Gastroesophageal sphincter (tissue), 4 donors: ENCODE results near the gene TMPRSS11A. TPM values are rescaled to one million over a fixed set of nuclear protein-coding genes. Genes with fewer than 3 reads are reported as not detected.

ENCODE experiments used
- ATAC-seq: fragments of 150-250 bp; one replicate; pipeline ENCODE4 v1.9.1; 2016; ENCODE audit warnings: mild to moderate bottlenecking, moderate library complexity
- H3K27ac ChIP-seq, 4 donors: fragments of 200-600 bp; sonication (generic) in 3 of 4; 1 replicate in 3 of 4; 2 replicates in 1 of 4; pipeline ENCODE4 v1.5.1; 2016 to 2019
- H3K27me3 ChIP-seq: fragments of 200-600 bp; sonication (generic); one replicate; pipeline ENCODE4 v1.5.1; 2019
- H3K36me3 ChIP-seq, 2 donors: fragments of 200-600 bp; sonication (generic); one replicate each; pipeline ENCODE4 v1.5.1; 2019; ENCODE audit warnings: control low read depth in 1 of 2
- H3K4me1 ChIP-seq, 3 donors: fragments of 200-600 bp; sonication (generic); 1 replicate in 2 of 3; 2 replicates in 1 of 3; pipeline ENCODE4 v1.5.1; 2016 to 2019; ENCODE audit warnings: control low read depth in 2 of 3
- H3K4me3 ChIP-seq, 2 donors: fragments of 200-600 bp; sonication (generic); one replicate each; pipeline ENCODE4 v1.5.1; 2019; ENCODE audit warnings: mild to moderate bottlenecking in 1 of 2, moderate library complexity in 1 of 2
- H3K9me3 ChIP-seq, 3 donors: fragments of 200-600 bp; sonication (generic); one replicate each; pipeline ENCODE4 v1.5.1; 2017 to 2019; ENCODE audit warnings: control low read depth in 2 of 3
- CTCF ChIP-seq, 4 experiments: fragments of 200-600 bp in 2 of 4; fragments of 450-650 bp in 2 of 4; sonication (generic) in 1 of 4; IDR thresholded peaks; one replicate each; pipeline ENCODE4 v1.5.1; 2017 to 2019; ENCODE audit warnings: antibody characterized with exemption in 4 of 4, mild to moderate bottlenecking in 2 of 4, moderate library complexity in 2 of 4
- EP300 ChIP-seq: sonication (generic); formaldehyde crosslinking; IDR thresholded peaks from one replicate; pipeline ENCODE4 v1.6.1; 2017; ENCODE audit warnings: antibody characterized with exemption, mild to moderate bottlenecking
- POLR2A ChIP-seq, 2 donors: fragments of 450-650 bp; IDR thresholded peaks; one replicate each; pipeline ENCODE4 v1.6.1; 2017; ENCODE audit warnings: antibody characterized with exemption in 2 of 2, mild to moderate bottlenecking in 2 of 2, moderate library complexity in 1 of 2
- POLR2AphosphoS5 ChIP-seq: sonication (generic); formaldehyde crosslinking; IDR thresholded peaks from one replicate; pipeline ENCODE4 v1.6.1; 2017; ENCODE audit warnings: antibody characterized with exemption
- WGBS, 2 donors: methylation state at CpG; one replicate each; pipeline ENCODE4 v1.1.5; 2018; ENCODE audit warnings: low coverage in 1 of 2; 5-methylcytosine and 5-hydroxymethylcytosine counted together
- small RNA-seq, 4 donors: library from RNA; depleted of rRNA; stranded (forward); fragments of <200 nt; gene quantifications; one replicate each; pipeline ENCODE3, GENCODE V24; 2016
- total RNA-seq, 4 donors: library from RNA; depleted of rRNA; stranded (reverse); fragments of >200 nt; gene quantifications; one replicate each; pipeline ENCODE4 v1.1.0, GENCODE V29; 2016

TMPRSS11A gene
- total RNA-seq, 4 donors from 2014 or later: 0.13 to 8.5 (median 0.78) TPM; not detected in 1

GRCh38 chr4:67873116-67873515, 90.2 kb downstream of the TMPRSS11A start:
- 33 to 67% methylated on average over 1 of the region's 1 CpG for WGBS, 2 donors
- Histone ChIP-seq H3K4me1 (no peaks in the 10 kb centered on the region), H3K4me3 (no peak overlapping the region), H3K9me3 (no peaks in the 10 kb centered on the region), H3K27me3 (no peaks in the 10 kb centered on the region), H3K27ac (no peak overlapping the region), H3K36me3 (no peaks in the 10 kb centered on the region)
- TF ChIP-seq POLR2A (IDR thresholded peaks at IDR 0.05) (no peak), EP300 (no peak), CTCF (IDR thresholded peaks at IDR 0.05) (no peak), POLR2AphosphoS5 (no peak)
- ATAC-seq: no peak

GRCh38 chr4:67871867-67872266, 91.4 kb downstream of the TMPRSS11A start:
- no peak for TF ChIP-seq POLR2A (IDR thresholded peaks at IDR 0.05)
- peak in 1 of 4 experiments; percentile 10 for TF ChIP-seq CTCF (IDR thresholded peaks at IDR 0.05)
- no peak for TF ChIP-seq POLR2AphosphoS5
- TF ChIP-seq EP300: no peak
- no peak for ATAC-seq
- no peaks in the 10 kb centered on the region for H3K36me3 ChIP-seq
- no peak overlapping the region for H3K27ac ChIP-seq
- no peaks in the 10 kb centered on the region for H3K9me3 ChIP-seq
- H3K4me3 ChIP-seq: no peak overlapping the region
- no peaks in the 10 kb centered on the region for H3K4me1 ChIP-seq
- no peaks in the 10 kb centered on the region for H3K27me3 ChIP-seq

- ATAC-seq: no peak
- WGBS, 2 donors: 80 to 87% methylated on average over 4 of the region's 4 CpGs
- no peak for TF ChIP-seq CTCF (IDR thresholded peaks at IDR 0.05)
- no peak for TF ChIP-seq EP300
- no peak for TF ChIP-seq POLR2AphosphoS5
- no peak for TF ChIP-seq POLR2A (IDR thresholded peaks at IDR 0.05)
Observed at GRCh38 chr4:67869580-67870190, 93.6 kb downstream of the TMPRSS11A start.

GRCh38 chr4:67861513-67861912, 101.8 kb downstream of the TMPRSS11A start:
- H3K9me3 ChIP-seq: peaks cover 0 to 5% (median 0%) of the 10 kb centered on the region in 3 donors
- H3K27me3 ChIP-seq: no peaks in the 10 kb centered on the region
- no peaks in the 10 kb centered on the region for H3K4me1 ChIP-seq
- no peaks in the 10 kb centered on the region for H3K36me3 ChIP-seq
- TF ChIP-seq EP300: no peak
- no peak for TF ChIP-seq POLR2AphosphoS5
- TF ChIP-seq POLR2A (IDR thresholded peaks at IDR 0.05): no peak
- no peak for TF ChIP-seq CTCF (IDR thresholded peaks at IDR 0.05)
- no peak overlapping the region for H3K4me3 ChIP-seq
- H3K27ac ChIP-seq: no peak overlapping the region
- ATAC-seq: no peak
- WGBS, 2 donors: 55 to 63% methylated on average over 6 of the region's 6 CpGs

More at GRCh38 chr4:67869580-67870190, 93.6 kb downstream of the TMPRSS11A start:
- Histone ChIP-seq H3K4me3 (no peak overlapping the region), H3K4me1 (no peaks in the 10 kb centered on the region), H3K9me3 (peaks cover 0 to 5% (median 0%) of the 10 kb centered on the region in 3 donors), H3K36me3 (no peaks in the 10 kb centered on the region), H3K27me3 (no peaks in the 10 kb centered on the region), H3K27ac (no peak overlapping the region)

Small RNAs within 50 kb of the gene (small RNA-seq; reads per million reads assigned to genes)
- gene RNU6-95P: 0 reads per million in 4 donors

Other genes starting within 250 kb of the TMPRSS11A start
- gene GNRHR, start 209.1 kb downstream of the TMPRSS11A start, total RNA-seq: not detected
- 10 to 100 TPM in 1 of 4 donors, 1 to 10 TPM in 1, under 1 TPM in 2; 0.27 to 17.6 (median 1.2) TPM for gene TMPRSS11D, start 79.5 kb downstream of the TMPRSS11A start, total RNA-seq
- gene TMPRSS11F, start 166.4 kb upstream of the TMPRSS11A start, total RNA-seq: under 1 TPM in 1 of 4 donors, not detected in 3; 0.52 TPM